ENCODE results near the gene MPG. TPM values are rescaled to one million over a fixed set of nuclear protein-coding genes. Genes with fewer than 3 reads are reported as not detected.

The MPG gene
- total and polyA plus RNA-seq, 7 donors: 52.2 to 118 (median 74.3) TPM

GRCh38 chr16:106623-107324, 28.7 kb downstream of the MPG start:
- Histone ChIP-seq H3K36me3 (peaks cover 0 to 31% (median 10%) of the 10 kb centered on the region in 4 donors), H3K27ac (no peak overlapping the region), H3K4me3 (no peak overlapping the region), H3K9me3 (no peaks in the 10 kb centered on the region), H3K4me1 (peaks cover 0 to 7% (median 0%) of the 10 kb centered on the region in 4 donors), H3K27me3 (no peaks in the 10 kb centered on the region)
- 31 to 38% methylated on average over 6 of the region's 6 CpGs for WGBS, 2 donors
- intact Hi-C loops (cut with DNase I): loop anchor here (1.0 kb wide), 1 partner anchor 75 kb away; no protein-coding TSS in a partner anchor
- TF ChIP-seq CTCF (IDR thresholded peaks at IDR 0.05) (peak; percentile 20 to 83 (median 74)), POLR2A (IDR thresholded peaks at IDR 0.05) (no peak), POLR2AphosphoS5 (IDR thresholded peaks at IDR 0.05) (no peak), EP300 (IDR thresholded peaks at IDR 0.05) (no peak)
- DNase-seq: no peak

- TF ChIP-seq POLR2AphosphoS5 (IDR thresholded peaks at IDR 0.05) (no peak), CTCF (IDR thresholded peaks at IDR 0.05) (no peak)
- no peak overlapping the region for H3K4me3 ChIP-seq
- no peaks in the 10 kb centered on the region for H3K27me3 ChIP-seq
- peaks cover 0 to 9% (median 5%) of the 10 kb centered on the region in 4 donors for H3K4me1 ChIP-seq
- H3K36me3 ChIP-seq: peaks cover 3 to 48% (median 16%) of the 10 kb centered on the region in 4 donors
- intact Hi-C loops (cut with DNase I): no loop called here
- H3K27ac ChIP-seq: no peak overlapping the region
- WGBS, 2 donors: 95 to 97% methylated on average over 21 of the region's 21 CpGs
- H3K9me3 ChIP-seq: no peaks in the 10 kb centered on the region
- no peak for DNase-seq
These were observed 34.3 kb downstream of the MPG start for GRCh38 chr16:112153-112840.

- no peak for DNase-seq
- no peak overlapping the region for H3K27ac ChIP-seq
- intact Hi-C loops (cut with DNase I): no loop called here
- no peaks in the 10 kb centered on the region for H3K27me3 ChIP-seq
- no peak overlapping the region for H3K4me3 ChIP-seq
- TF ChIP-seq POLR2AphosphoS5 (IDR thresholded peaks at IDR 0.05) (no peak), CTCF (IDR thresholded peaks at IDR 0.05) (no peak), POLR2A (IDR thresholded peaks at IDR 0.05) (no peak), EP300 (IDR thresholded peaks at IDR 0.05) (no peak)
- H3K36me3 ChIP-seq: peaks cover 3 to 45% (median 12%) of the 10 kb centered on the region in 4 donors
- 92 to 95% methylated on average over 2 of the region's 2 CpGs for WGBS, 2 donors
- peaks cover 0 to 13% (median 10%) of the 10 kb centered on the region in 4 donors for H3K4me1 ChIP-seq
- H3K9me3 ChIP-seq: no peaks in the 10 kb centered on the region
These were observed 36.3 kb downstream of the MPG start for GRCh38 chr16:114327-114726.

GRCh38 chr16:116015-116414, 38.0 kb downstream of the MPG start:
- peaks cover 0 to 13% (median 10%) of the 10 kb centered on the region in 4 donors for H3K4me1 ChIP-seq
- TF ChIP-seq POLR2AphosphoS5 (IDR thresholded peaks at IDR 0.05): no peak
- TF ChIP-seq CTCF (IDR thresholded peaks at IDR 0.05): no peak
- TF ChIP-seq POLR2A (IDR thresholded peaks at IDR 0.05): no peak
- TF ChIP-seq EP300 (IDR thresholded peaks at IDR 0.05): no peak
- H3K4me3 ChIP-seq: no peak overlapping the region
- no peak for DNase-seq
- H3K36me3 ChIP-seq: peaks cover 3 to 29% (median 8%) of the 10 kb centered on the region in 4 donors
- no peak overlapping the region for H3K27ac ChIP-seq
- 66 to 74% methylated on average over 7 of the region's 7 CpGs for WGBS, 2 donors
- no peaks in the 10 kb centered on the region for H3K9me3 ChIP-seq
- intact Hi-C loops (cut with DNase I): no loop called here
- H3K27me3 ChIP-seq: no peaks in the 10 kb centered on the region

Measured in sigmoid colon (tissue), 7 donors.